Measurements from ENCODE around the gene SULT4A1. TPM values are rescaled to one million over a fixed set of nuclear protein-coding genes. Genes with fewer than 3 reads are reported as not detected.

SULT4A1 gene
- total RNA-seq, 2 experiments from 2014 or later: not detected

DNA sequence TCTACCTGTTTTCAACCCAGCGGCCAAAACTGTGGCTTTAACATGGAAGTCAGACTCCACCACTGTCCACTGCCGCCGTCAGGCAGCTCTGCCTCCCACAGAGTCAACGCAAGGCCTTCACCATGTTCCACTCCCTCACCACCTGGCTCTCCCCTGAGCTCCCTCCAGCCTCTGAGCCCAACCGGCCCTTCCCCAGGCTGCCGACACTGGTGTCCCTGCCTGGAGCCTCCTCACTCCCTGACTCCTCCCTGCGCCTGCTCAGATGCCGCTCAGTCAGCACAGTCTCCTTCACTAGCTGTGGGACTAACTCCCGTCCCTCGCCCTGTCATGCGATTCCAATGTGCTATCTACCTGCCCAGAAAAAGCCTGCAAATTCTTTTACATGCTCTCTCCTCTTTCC, 16.3 kb downstream of the SULT4A1 start:
- Histone ChIP-seq H3K9me3 (ENCODE audit: low read length) (no peaks in the 10 kb centered on the region), H3K36me3 (ENCODE audit: insufficient read depth, low read length) (no peaks in the 10 kb centered on the region), H3K4me2 (ENCODE audit: low read length) (no peak overlapping the region), H3K4me3 (ENCODE audit: low read depth, low read length, poor library complexity, severe bottlenecking) (no peak overlapping the region), H3K9me2 (ENCODE audit: insufficient read depth, low read length) (no peaks in the 10 kb centered on the region), H2AFZ (ENCODE audit: low read length) (no peak overlapping the region), H3K79me2 (ENCODE audit: insufficient read depth, low read depth, low read length) (no peaks in the 10 kb centered on the region), H3K4me1 (ENCODE audit: insufficient read depth, low read length, poor library complexity, severe bottlenecking) (no peaks in the 10 kb centered on the region), H4K20me1 (ENCODE audit: insufficient read depth, low read length) (no peaks in the 10 kb centered on the region), H3K27ac (ENCODE audit: low read depth, low read length, poor library complexity, severe bottlenecking) (no peak overlapping the region)
- TF ChIP-seq, protein P1, sequence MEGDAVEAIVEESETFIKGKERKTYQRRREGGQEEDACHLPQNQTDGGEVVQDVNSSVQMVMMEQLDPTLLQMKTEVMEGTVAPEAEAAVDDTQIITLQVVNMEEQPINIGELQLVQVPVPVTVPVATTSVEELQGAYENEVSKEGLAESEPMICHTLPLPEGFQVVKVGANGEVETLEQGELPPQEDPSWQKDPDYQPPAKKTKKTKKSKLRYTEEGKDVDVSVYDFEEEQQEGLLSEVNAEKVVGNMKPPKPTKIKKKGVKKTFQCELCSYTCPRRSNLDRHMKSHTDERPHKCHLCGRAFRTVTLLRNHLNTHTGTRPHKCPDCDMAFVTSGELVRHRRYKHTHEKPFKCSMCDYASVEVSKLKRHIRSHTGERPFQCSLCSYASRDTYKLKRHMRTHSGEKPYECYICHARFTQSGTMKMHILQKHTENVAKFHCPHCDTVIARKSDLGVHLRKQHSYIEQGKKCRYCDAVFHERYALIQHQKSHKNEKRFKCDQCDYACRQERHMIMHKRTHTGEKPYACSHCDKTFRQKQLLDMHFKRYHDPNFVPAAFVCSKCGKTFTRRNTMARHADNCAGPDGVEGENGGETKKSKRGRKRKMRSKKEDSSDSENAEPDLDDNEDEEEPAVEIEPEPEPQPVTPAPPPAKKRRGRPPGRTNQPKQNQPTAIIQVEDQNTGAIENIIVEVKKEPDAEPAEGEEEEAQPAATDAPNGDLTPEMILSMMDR (conservative IDR thresholded peaks at IDR 0.05; ENCODE audit: low read length): no peak
- TF ChIP-seq EZH2phosphoT487 (IDR thresholded peaks at IDR 0.05; ENCODE audit: borderline replicate concordance, low read depth, low read length): no peak
- intact Hi-C loops (cut with micrococcal nuclease; ENCODE audit: unreplicated experiment): no loop called here
- POLR2A ChIA-PET: no interaction called here
- no TSS peak for BruUV-seq (replicated peaks)
- CTCF ChIA-PET (ENCODE audit: unreplicated experiment): no interaction called here
- DNase-seq (ENCODE audit: low spot score): no peak

- Histone ChIP-seq H3K9me3 (ENCODE audit: low read length) (no peaks in the 10 kb centered on the region), H3K4me2 (ENCODE audit: low read length) (no peak overlapping the region), H3K27ac (ENCODE audit: low read depth, low read length, poor library complexity, severe bottlenecking) (no peak overlapping the region), H2AFZ (ENCODE audit: low read length) (no peak overlapping the region), H3K79me2 (ENCODE audit: insufficient read depth, low read depth, low read length) (no peaks in the 10 kb centered on the region), H3K36me3 (ENCODE audit: insufficient read depth, low read length) (no peaks in the 10 kb centered on the region), H4K20me1 (ENCODE audit: insufficient read depth, low read length) (no peaks in the 10 kb centered on the region), H3K9me2 (ENCODE audit: insufficient read depth, low read length) (no peaks in the 10 kb centered on the region), H3K4me3 (ENCODE audit: low read depth, low read length, poor library complexity, severe bottlenecking) (no peak overlapping the region), H3K4me1 (ENCODE audit: insufficient read depth, low read length, poor library complexity, severe bottlenecking) (no peaks in the 10 kb centered on the region)
- CTCF ChIA-PET (ENCODE audit: unreplicated experiment): no interaction called here
- intact Hi-C loops (cut with micrococcal nuclease; ENCODE audit: unreplicated experiment): no loop called here
- no TSS peak for BruUV-seq (replicated peaks)
- no peak for DNase-seq (ENCODE audit: low spot score)
- POLR2A ChIA-PET: interaction anchor here (0.6 kb wide), 1 partner anchor 1402 kb away, joined by 3 read pairs; no protein-coding TSS in a partner anchor
- no peak for TF ChIP-seq EZH2phosphoT487 (IDR thresholded peaks at IDR 0.05; ENCODE audit: borderline replicate concordance, low read depth, low read length)
- TF ChIP-seq, protein P1 (conservative IDR thresholded peaks at IDR 0.05; ENCODE audit: low read length): no peak
These were observed 17.5 kb downstream of the SULT4A1 start for GRCh38 chr22:43844560-43845545.
